ENCODE data around the gene MAPKAP1. TPM values are rescaled to one million over a fixed set of nuclear protein-coding genes. Genes with fewer than 3 reads are reported as not detected.

The MAPKAP1 gene
- polyA plus RNA-seq, 1 donor = 60.6 TPM

DNA sequence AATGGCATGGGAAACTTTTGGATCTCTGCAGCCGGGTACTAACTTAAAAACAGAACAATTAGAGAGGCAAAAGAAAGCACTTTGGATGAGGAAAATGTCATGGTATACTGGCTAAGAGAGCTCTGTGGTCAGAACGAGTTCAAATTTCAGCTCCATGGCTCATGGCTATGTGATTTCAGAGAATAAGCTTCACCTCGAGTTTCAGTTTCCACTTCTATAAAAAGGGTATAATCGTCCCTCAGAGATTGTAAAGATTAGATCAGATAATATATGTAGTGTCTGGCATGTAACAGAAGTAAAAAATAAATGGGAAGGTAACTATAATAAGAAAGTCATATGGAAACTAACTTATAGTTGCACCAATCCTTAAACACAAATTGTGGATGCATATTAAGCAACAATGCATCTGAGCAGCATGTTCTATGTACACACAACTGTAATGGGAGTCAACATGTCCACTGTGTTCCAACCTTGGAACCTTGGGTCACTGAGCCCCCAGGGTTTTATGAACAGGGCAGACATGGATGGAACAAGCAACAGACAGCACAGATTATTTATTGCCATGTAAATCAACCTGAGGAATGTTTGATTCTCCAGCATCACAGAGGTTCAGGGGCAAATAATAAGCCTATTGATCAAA lies 145.4 kb downstream of the MAPKAP1 start:
- no peak for DNase-seq

DNA sequence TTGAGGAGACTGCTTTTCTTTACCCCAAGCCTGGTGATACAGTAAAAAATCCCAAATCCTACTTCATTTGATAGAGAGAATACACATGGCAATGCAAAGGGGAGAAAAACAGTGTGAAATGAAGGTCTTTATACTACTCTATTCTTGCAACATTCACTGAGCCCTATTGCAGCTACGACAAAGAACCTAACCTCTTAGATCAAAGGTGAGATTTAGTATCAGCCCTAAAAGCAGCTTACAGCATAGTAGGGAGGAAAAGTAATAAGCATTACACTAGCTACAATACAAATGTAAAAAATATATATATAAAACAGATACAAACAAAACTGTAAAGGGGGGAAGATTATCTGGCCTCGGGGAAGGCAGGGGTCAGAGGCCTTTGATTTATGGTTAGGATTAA lies 147.1 kb downstream of the MAPKAP1 start:
- DNase-seq = no peak

DNA sequence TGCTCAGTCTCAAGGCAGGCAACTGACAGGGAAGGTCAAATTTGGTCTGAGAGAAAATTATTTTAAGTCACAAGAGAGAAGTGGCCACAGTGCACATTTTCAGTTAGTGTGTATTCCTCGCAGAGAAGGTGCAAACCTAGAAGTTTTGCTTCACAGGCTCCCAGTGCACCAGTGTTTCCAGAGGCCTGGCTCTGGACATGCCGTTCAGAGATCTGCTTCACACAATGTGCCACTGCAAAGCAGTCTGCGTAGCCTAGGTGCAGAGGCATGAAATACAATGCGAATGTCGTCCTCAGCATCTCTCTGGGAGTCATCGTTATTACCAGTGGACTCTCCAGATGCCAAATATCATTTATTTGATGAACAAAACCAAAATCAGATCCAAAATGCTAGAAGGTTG lies 147.8 kb downstream of the MAPKAP1 start:
- DNase-seq = no peak

DNA sequence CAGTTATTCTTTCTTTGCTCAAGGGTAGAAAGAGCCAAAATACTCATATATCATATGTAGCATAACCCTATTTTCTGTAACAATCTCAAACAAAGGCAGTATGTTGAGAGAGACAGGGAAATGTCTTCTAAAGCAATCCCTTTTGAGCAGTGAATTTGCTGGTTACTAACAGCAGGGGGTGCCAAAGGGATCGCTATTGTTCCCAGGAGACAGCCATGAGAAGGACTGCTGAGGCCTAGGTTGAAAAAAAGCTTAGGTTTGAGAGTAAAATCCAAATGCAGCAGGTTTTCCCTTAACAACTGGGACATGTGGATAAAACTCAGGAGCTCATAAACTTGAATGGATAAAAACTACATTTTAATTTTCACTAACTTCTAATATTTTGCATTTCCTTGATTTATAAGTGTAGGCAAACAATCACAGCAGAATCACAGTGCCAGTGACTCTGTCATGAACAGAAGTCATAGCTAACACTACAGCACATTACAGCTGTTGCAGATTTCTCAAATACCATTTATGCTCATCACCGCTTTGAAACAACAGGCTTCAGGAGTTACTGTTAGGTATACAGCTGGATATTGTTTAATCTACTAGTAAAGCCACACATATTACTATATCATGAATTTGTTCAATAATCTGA lies 148.4 kb downstream of the MAPKAP1 start:
- DNase-seq = peak; percentile 52

DNA sequence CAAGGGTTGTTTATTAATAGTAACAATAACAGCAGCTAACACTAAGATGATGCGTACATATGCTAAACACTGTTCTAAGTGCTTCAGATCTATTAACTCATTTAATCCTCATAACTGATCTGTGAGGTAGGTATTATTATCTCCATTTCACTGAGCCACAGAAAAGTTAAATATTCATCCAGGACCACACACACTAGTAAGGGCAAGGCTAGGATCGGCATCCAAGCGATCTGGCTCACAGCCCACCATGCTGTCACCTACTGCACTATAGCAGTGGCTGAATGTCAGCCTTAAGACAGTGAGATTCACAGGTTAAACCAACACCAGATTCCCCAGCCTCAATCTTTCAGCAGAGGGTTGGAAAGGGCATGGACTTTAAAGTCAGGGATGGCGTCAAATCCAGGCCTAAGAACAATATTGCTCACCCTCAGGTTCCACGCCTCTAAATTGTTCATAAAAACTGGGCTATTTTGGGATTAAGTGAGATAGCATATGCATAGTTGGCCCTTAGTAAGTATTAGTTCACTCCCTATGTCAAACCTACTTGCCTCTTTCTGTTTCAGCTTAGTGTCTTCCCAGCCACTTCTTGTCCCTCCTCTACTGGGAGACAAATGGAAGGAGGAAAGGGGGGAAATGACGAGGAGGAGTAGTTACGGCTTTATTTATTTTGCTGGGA lies 150.8 kb downstream of the MAPKAP1 start:
- no peak for DNase-seq

DNA sequence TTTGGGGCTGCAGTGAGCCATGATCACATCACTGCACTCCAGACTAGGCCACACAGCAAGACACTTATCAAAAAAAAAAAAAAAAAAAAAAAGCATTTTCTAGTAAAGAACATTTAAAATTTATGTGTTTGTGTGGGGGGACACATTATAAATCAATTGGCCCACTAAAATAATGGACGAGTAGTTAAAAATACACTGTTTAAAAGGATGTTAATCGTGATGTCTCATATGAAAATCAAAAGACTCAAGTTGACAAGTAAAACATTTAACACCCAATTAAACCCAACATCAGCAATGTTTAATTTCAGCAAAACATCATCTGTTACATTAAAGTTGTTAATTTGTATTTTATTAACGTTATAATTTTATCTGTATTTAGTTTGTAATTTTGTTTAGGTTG lies 152.3 kb downstream of the MAPKAP1 start:
- no peak for DNase-seq

DNA sequence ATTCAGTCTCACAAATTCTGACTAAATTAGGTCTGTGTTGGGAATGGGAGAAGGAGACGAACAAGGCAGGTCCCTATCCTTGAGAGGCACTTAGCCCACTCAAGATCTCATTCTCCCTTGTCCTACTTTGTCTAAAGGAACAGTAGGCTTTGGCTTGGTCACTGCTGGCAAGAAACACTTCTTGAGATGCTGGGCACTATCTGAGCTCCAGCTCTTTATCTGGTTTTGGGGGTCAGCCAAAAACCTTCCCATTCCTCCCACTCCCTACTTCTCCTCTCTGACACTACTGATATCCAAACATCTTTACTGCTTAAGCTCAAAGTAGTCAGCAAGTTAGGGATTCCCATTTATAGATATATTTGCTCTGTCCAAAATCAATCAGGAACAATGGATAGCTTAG lies 155.2 kb downstream of the MAPKAP1 start:
- DNase-seq = no peak

DNA sequence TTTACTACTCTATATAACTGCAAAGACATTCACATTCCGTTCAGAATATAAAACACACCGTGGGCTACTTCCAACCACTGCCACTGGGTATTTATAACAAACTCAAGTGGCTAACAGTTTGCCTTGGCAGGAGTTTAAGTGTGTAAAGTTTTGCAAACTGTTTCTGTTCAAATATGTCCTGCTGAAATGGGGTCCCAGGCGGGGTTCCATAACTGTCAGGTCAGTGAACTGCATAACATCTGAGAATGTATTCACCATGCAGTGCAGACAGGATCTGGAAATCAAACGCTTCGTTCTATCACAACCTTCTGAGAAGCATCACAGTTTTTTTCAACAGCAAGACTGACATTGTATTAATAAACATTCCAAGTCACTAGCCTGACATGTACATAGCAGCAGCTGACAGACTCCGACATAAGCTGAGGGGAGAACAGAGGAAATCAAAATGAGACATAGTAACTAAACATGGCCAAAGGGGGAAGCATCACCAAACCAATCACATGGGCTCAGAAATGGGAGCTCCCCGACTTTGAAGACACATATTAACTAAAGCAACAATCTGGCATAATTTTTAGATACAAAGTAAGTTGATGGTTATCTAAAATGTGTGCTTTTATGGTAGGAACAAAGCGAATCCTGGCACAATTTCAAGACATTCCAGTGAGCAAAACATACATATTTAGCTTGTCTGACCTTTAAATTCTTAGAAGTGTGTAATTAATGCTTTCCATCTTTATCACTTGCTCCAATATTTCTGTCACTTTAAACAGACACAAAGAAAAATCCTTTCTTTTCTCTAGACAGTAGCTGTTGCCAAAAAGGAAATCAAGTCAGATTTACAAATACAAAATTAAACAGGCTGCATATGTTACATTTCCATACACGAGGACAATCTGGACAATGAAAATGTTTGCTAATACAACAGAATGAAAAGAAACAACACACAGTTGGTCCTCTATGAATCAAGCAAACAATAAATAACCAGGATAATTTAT lies 156.8 kb downstream of the MAPKAP1 start:
- no peak for DNase-seq

DNA sequence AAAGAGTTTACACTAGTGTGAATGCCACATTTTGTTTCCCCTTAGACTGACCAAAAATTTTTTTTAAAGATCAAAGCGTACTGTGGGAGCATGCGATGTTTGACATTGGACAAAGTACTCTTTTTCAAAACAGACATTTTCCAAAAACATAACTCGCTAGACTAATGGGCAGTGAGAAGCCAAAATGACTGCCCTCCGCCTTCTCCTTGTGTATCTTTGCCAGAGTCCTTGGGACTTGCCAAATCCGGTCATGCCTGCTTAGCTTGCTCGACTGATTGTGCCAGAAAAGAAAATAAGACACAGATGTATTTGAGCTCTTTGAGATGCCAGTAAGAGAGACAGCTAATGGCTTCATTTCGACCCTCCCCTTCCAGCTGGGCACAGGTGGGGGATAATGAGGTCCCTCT lies 157.5 kb downstream of the MAPKAP1 start:
- peak; percentile 77 for DNase-seq

DNA sequence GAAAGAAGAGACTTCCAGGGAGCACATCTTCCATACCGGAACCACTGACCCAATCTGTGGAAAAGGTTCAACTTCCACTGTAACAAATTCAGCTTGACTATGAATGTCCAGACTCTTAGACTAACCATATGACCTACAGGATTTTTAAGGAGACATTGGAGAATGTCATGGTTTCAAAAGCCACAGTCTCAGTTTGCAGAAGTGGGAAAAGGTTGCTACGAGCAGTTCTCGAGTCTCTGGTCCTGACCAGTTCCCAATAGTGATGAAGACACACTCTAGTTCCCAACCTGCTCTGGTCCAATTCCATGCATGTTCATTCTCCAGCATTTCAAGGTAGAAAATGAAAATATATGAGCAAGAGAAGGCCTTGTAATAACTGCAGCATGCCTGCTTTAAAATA lies 158.0 kb downstream of the MAPKAP1 start:
- no peak for DNase-seq

DNA sequence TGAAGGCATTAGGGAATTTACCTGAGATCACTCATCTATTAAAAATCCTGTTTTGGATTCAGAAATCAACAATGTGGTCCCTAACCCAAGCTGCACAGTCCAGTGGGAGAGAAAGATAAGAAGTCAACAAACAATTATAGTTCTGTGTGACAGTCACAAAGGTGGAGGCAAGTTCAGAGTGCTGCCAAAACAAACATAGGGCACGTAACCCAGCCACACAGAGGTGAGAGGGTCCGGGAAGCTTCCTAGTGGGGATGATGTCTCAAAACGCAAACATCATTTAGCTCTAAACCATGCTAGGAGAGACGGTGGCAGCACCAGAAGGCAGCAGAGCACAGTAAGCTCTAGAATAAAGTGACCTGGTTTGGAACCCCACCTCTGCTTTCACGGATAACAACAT lies 158.9 kb downstream of the MAPKAP1 start:
- no peak for DNase-seq

DNA sequence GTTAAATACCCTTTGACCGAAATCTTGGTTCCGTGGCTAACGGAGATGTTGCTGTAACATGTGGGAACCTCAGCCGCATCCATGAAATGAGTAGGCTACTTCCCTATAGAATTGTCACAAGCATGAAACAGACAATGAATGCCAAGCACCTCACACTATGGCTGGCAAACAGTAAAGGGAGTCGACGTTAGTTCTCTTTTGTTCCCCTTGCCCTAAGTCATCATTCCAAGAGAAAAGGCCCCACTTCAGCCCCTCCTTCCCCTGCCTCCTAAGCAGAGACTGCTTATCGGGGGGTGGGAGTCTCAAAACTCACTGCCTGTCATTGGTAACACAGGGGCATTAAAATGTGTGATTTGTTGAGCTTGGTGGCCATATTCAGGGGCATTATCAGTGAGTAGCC lies 159.6 kb downstream of the MAPKAP1 start:
- no peak for DNase-seq

DNA sequence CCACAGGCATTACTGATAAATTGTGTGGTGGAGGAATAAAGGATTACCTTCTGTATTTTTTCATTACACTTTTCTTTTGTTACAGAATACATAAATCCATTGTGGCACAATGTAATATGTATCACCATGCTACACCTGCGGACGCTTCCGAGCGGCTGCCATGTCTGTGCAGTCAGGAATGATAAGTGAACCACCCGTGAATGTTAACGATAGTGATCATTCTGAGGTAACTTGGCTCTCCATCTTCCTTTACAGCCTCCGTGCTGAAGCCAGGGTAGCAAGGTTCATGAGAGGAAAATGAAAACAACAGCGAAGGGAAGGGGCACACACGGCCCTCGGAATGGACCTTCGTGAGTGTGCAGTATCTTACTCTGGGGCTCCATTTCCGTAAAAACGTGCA lies 161.2 kb downstream of the MAPKAP1 start:
- no peak for DNase-seq

DNA sequence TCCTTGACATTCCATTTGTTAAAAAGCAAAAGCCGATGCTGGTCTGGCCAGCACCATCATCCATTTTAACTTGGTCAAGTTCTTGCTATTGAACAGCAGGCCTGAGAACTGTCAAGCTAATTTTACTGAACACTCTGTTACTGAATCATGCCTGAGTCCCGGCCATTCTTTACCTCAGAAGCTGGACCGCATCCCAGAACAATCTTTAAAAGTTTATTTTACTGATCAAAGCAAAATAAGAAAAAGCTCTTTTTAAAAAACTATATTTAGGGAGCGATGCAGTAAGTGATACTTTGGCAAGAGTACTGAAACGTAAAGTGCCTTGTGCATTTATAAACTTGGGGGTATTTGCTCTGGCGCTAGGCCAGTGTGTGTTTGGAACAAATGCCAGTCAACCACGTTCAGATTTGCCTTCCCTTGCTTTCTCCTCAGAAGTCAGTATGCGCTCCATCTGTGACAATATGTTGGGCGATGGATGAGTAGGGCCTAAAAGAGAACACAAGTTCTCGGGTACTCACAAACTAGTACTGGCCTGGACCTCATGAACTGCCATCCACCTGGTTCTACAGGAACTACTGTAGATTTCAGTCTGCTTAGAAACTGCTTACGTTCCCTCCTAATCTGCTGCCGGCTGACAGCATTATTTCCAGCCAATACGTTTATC lies 161.9 kb downstream of the MAPKAP1 start:
- no peak for DNase-seq

DNA sequence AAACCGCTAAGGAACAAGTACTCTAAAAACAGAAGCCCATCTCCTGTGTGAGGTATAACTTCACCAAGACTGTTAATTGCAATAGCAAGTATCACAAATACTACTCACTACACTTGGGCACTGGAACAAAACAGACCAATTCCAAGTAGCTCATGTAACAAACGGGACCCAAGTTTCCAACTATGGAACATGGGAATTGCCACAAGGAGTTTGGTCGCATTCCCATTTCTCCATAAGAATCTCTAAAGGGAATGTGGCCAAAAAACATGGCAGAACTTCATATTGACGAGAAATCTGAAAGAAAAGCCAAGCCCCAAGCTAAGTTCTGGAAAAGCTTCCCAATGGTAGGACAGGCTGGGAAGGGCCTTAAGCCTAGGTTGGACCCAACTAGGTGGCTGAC lies 162.5 kb downstream of the MAPKAP1 start:
- DNase-seq = no peak

DNA sequence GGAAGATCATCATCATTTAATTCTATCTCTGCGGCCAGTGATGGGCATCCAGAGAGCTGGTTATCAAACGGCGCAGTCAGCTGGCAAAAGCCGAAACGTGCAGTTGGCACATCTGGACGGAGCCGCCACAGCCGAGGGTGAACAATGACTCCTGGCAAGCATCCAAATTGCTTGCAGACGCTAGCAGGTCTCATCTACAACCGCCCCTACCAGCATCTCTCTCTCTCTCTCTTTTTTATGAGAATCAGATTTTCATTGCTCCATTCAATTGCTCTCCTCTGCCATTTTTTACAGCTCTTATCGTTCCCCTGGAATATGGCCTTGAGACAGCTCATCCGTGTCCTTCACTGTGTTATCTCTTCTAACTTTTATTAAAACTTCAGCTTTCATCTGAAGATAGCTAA lies 165.2 kb downstream of the MAPKAP1 start:
- no peak for DNase-seq

DNA sequence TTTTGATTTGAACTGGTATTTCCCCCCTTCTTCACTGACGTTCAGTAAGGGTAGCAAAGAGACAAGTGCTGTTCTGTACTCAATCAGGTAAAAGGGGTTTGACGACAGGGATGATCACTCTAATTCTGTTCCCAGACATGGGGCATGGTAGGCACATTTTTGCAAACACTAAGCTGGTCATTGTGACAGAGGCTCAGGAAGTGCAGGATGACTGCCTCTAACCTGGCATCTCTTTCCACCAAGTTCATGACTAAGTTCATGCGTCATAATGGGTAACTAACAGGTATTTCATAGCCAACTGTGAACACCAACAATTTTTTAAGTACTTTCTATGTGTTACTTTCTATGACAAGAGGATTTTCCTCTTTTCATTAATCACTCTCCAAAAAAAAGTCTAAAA lies 166.5 kb downstream of the MAPKAP1 start:
- no peak for DNase-seq

DNA sequence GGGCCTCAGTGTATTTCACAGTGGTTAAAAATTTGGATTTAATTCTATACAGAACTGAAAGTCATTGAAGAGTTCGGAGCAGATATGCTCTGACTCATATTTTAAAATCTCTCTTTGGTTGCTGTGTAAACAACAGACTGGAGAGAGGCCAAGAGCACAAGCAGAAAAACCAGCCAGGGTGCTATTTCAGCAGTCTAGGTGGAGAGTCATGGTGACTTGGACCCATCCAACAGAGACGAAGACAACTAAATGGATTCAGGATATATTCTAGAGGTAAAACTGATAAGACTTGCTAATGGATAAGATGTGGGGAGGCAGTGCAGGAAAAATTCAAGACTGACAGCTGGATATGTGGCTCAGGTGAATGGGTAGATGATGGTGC lies 168.9 kb downstream of the MAPKAP1 start:
- DNase-seq = no peak

DNA sequence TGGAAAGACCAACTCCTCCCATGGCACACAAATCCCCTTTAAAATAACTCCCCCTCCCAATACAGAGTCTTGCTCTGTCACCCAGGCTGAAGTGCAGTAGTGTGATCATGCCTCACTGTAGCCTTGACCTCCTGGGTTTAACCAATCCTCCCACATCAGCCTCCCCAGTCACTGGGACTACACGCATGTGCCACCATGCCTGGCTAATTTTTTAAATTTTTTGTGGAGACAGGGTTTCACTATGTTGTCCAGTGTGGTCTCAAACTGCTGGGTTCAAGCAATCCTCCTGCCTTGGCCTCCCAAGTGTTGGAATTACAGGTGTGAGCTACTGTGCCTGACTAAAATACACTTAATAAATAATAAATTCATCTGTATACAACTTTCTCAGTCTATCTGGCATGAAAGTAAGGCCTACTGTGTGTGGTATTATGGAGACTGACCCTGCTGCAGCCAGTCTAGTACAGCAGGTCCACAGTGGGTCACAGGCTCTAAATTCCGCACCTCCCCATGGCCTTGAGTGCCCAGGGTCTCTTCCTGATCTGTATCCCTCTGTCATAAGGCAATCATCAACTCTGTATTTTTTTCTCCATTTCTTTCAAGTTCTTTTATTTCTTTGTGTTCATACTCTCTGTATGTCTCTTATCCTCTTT lies 169.4 kb downstream of the MAPKAP1 start:
- no peak for DNase-seq

DNA sequence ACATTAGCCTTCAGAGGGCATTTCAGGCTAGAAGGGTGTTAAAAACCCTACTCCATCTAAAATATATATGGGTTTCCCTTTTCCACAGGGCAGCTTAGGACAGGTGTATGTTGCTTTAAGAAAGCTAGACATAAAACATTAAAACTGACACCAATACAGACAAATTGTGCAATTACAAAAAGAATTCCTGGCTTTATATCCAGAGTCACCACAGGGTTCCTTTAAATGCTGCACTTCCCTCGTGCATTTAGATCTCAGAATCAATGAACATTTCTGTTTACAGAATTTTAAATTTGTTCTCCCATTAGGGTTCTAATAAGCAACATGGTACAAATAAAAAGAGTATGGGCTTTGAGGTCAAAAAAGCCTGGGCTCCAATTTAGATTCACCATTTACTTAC lies 170.2 kb downstream of the MAPKAP1 start:
- no peak for DNase-seq

DNA sequence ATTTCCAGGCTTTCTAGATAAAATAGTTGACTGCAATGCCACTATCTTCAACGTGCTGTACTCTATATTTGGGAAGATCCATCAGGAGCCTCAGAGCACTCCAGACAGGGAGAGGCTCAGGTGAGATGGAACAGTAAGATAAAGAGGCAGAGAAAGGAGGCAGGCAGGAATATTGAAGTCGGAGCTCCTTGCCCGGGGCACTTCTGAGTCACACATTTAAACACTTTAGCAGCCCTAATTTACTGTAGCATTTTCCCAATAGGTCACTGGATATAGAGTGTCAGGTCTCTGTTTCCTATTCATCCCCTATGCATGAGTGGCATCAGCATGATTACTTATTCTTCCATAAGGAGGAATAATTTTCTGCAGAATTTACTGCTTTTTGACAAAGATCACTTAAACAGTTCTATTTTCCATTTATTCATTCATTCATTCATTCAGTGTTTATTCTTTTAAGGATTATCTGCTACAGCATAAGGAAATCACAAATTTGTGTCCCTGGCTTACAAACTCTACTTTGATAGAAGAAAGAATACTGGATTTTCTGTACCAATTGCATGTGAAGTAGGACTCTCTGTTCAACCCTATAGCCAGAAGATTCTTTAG lies 170.7 kb downstream of the MAPKAP1 start:
- DNase-seq = no peak

Data from hindlimb muscle (tissue), 1 donor.